ENCODE results near the gene LCN6. TPM values are rescaled to one million over a fixed set of nuclear protein-coding genes. Genes with fewer than 3 reads are reported as not detected.
A peak's percentile ranks its signal among the peaks of the same experiment; 100 is the strongest.
"Not testable (repeated sequence)": the region's sequence is repeated elsewhere in the genome, so short reads cannot be mapped to it uniquely, and the experiment has no call there.

LCN6 gene
- total RNA-seq, 2 experiments from 2014 or later = not detected

- no peaks in the 10 kb centered on the region for H3K9me3 Mint-ChIP-seq
- H3K4me3 ChIP-seq (ENCODE audit: low read length) = no peak overlapping the region
- TF ChIP-seq CTCF (IDR thresholded peaks at IDR 0.05) = no peak
Measured at GRCh38 chr9:136771907-136772415, 23.6 kb upstream of the LCN6 start.

GRCh38 chr9:136769710-136770191 is 21.4 kb upstream of the LCN6 start:
- DNase-seq (peak in 13 of 14 experiments; percentile 29 to 78 (median 41)), ATAC-seq (ENCODE audit: poor library complexity) (peak; percentile 83)
- no peak overlapping the region for H3K4me3 ChIP-seq (ENCODE audit: low read length)
- intact Hi-C loops (cut with DNase I, micrococcal nuclease) = no loop called here
- peaks cover 0 to 9% of the 10 kb centered on the region in 2 experiments for H3K9me3 ChIP-seq (ENCODE audit: control insufficient read depth in 1 of 2, insufficient read depth in 1 of 2, low read length in 2 of 2)
- CTCF ChIA-PET = no interaction called here
- no peaks in the 10 kb centered on the region for H3K9me3 Mint-ChIP-seq
- POLR2A ChIA-PET = no interaction called here
- H3K27me3 Mint-ChIP-seq = peaks cover 16% of the 10 kb centered on the region
- no peaks in the 10 kb centered on the region for H3K36me3 ChIP-seq (ENCODE audit: insufficient read depth, low read length)
- H3K4me3 Mint-ChIP-seq = no peak overlapping the region
- no peak overlapping the region for H3K27ac ChIP-seq (ENCODE audit: low read depth in 1 of 2, low read length in 2 of 2)
- peaks cover 5 to 11% of the 10 kb centered on the region in 2 experiments for H3K27me3 ChIP-seq (ENCODE audit: control insufficient read depth in 1 of 2, insufficient read depth in 2 of 2, low read length in 2 of 2)
- TF ChIP-seq CTCF (IDR thresholded peaks at IDR 0.05) = peak; percentile 14
- no peak overlapping the region for H3K27ac Mint-ChIP-seq
- no peaks in the 10 kb centered on the region for H3K36me3 Mint-ChIP-seq (ENCODE audit: low read depth)
- H3K4me1 ChIP-seq (ENCODE audit: insufficient read depth, low read length) = peaks cover 16% of the 10 kb centered on the region
- peaks cover 9% of the 10 kb centered on the region for H3K4me1 Mint-ChIP-seq (ENCODE audit: low read depth)

More at GRCh38 chr9:136771907-136772415, 23.6 kb upstream of the LCN6 start:
- H3K4me1 Mint-ChIP-seq (ENCODE audit: low read depth) = peaks cover 2% of the 10 kb centered on the region
- Histone ChIP-seq H3K27ac (ENCODE audit: low read depth in 1 of 2, low read length in 2 of 2) (no peak overlapping the region), H3K4me1 (ENCODE audit: insufficient read depth, low read length) (peaks cover 10% of the 10 kb centered on the region), H3K9me3 (ENCODE audit: control insufficient read depth in 1 of 2, insufficient read depth in 1 of 2, low read length in 2 of 2) (peaks cover 0 to 9% of the 10 kb centered on the region in 2 experiments), H3K27me3 (ENCODE audit: control insufficient read depth in 1 of 2, insufficient read depth in 2 of 2, low read length in 2 of 2) (peaks cover 5 to 10% of the 10 kb centered on the region in 2 experiments), H3K36me3 (ENCODE audit: insufficient read depth, low read length) (no peaks in the 10 kb centered on the region)
- ATAC-seq (ENCODE audit: poor library complexity) (no peak), DNase-seq (no peak)
- H3K36me3 Mint-ChIP-seq (ENCODE audit: low read depth) = no peaks in the 10 kb centered on the region
- intact Hi-C loops (cut with DNase I, micrococcal nuclease) = no loop called here
- H3K27ac Mint-ChIP-seq = no peak overlapping the region
- no peak overlapping the region for H3K4me3 Mint-ChIP-seq
- peaks cover 11% of the 10 kb centered on the region for H3K27me3 Mint-ChIP-seq
- POLR2A ChIA-PET = no interaction called here
- CTCF ChIA-PET = no interaction called here

- intact Hi-C loops (cut with DNase I, micrococcal nuclease); H3K4me1 Mint-ChIP-seq (ENCODE audit: low read depth); POLR2A ChIA-PET; H3K36me3 ChIP-seq (ENCODE audit: insufficient read depth, low read length); H3K4me3 ChIP-seq (ENCODE audit: low read length); H3K27ac ChIP-seq (ENCODE audit: low read depth in 1 of 2, low read length in 2 of 2); H3K9me3 Mint-ChIP-seq; H3K4me3 Mint-ChIP-seq; H3K36me3 Mint-ChIP-seq (ENCODE audit: low read depth); H3K9me3 ChIP-seq (ENCODE audit: control insufficient read depth in 1 of 2, insufficient read depth in 1 of 2, low read length in 2 of 2): not testable (repeated sequence)
- Mint-ChIP-seq H3K27ac (peak overlapping the region; percentile 49), H3K27me3 (peaks cover 16% of the 10 kb centered on the region)
- CTCF ChIA-PET = interaction anchor here (1.1 kb wide), 1 partner anchor 15 kb away, joined by 3 read pairs; no protein-coding TSS in a partner anchor
- DNase-seq (peak in 9 of 14 experiments; percentile 8 to 84 (median 34)), ATAC-seq (ENCODE audit: poor library complexity) (peak; percentile 27)
- peak; percentile 54 for TF ChIP-seq CTCF (IDR thresholded peaks at IDR 0.05)
- Histone ChIP-seq H3K4me1 (ENCODE audit: insufficient read depth, low read length) (peaks cover 11% of the 10 kb centered on the region), H3K27me3 (ENCODE audit: control insufficient read depth in 1 of 2, insufficient read depth in 2 of 2, low read length in 2 of 2) (peaks cover 8 to 16% of the 10 kb centered on the region in 2 experiments)
Measured at GRCh38 chr9:136766410-136767120, 18.2 kb upstream of the LCN6 start.

GRCh38 chr9:136765745-136766409 is 17.6 kb upstream of the LCN6 start:
- CTCF ChIA-PET = interaction anchor here (1.1 kb wide), 1 partner anchor 15 kb away, joined by 3 read pairs; no protein-coding TSS in a partner anchor
- H3K9me3 Mint-ChIP-seq; H3K9me3 ChIP-seq (ENCODE audit: control insufficient read depth in 1 of 2, insufficient read depth in 1 of 2, low read length in 2 of 2); POLR2A ChIA-PET; H3K36me3 ChIP-seq (ENCODE audit: insufficient read depth, low read length); H3K27ac ChIP-seq (ENCODE audit: low read depth in 1 of 2, low read length in 2 of 2); H3K27ac Mint-ChIP-seq; ATAC-seq (ENCODE audit: poor library complexity); H3K4me1 Mint-ChIP-seq (ENCODE audit: low read depth); intact Hi-C loops (cut with DNase I, micrococcal nuclease); DNase-seq; H3K36me3 Mint-ChIP-seq (ENCODE audit: low read depth); H3K4me3 Mint-ChIP-seq; H3K4me3 ChIP-seq (ENCODE audit: low read length): not testable (repeated sequence)
- peaks cover 8 to 16% of the 10 kb centered on the region in 2 experiments for H3K27me3 ChIP-seq (ENCODE audit: control insufficient read depth in 1 of 2, insufficient read depth in 2 of 2, low read length in 2 of 2)
- H3K4me1 ChIP-seq (ENCODE audit: insufficient read depth, low read length) = peaks cover 11% of the 10 kb centered on the region
- peaks cover 23% of the 10 kb centered on the region for H3K27me3 Mint-ChIP-seq
